Measurements from ENCODE around the gene TTC34. TPM values are rescaled to one million over a fixed set of nuclear protein-coding genes. Genes with fewer than 3 reads are reported as not detected.
A peak's percentile ranks its signal among the peaks of the same experiment; 100 is the strongest.
"Not testable (repeated sequence)": the region's sequence is repeated elsewhere in the genome, so short reads cannot be mapped to it uniquely, and the experiment has no call there.

TTC34 gene
- total and polyA plus RNA-seq, 10 of the 15 experiments (the other 5 are each of a cell fraction or from before 2014, with no cell fraction given): 0.03 to 0.49 (median 0.05) TPM; not detected in 2

DNA sequence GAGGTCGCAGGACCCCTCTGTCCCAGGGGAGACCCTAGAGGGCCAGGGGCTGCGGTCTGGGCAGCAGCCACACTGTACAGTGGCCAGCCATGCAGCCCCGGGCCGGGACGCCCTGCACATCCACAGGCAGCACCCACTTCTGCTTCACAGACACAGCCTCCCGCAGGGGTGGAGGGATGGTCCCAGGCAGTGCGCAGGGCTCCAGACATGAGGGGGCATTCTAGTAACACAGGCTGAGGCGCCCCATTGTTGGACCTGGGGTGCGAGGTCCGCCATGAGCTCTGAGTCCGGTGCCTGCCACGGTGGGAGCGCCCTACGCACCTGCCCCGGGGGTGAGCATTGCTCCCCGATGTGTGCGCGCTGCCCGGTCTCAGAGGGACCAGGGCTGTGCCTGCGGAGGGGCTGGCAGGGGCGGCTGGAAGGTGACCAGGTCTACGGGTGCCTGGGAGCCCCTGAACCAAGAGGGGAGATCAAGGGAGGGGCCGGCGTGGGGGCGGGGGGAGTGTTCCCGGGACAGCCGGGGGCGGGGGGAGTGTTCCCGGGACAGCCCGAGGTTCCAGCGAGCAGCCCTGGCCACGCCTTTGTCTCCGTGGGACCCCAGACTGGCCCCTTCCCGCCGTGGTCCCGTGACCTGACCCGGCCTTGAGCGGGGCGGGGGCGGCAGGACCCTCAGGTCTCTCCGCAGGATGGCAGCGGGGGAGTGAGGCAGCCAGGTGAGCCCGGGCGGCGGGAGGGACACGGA, 173.1 kb downstream of the TTC34 start:
- intact Hi-C loops (cut with micrococcal nuclease; ENCODE audit: unreplicated experiment): no loop called here
- FAIRE-seq: no peak
- Histone ChIP-seq H3K27me3 (replicated peaks in 1 of 2; ENCODE audit: control insufficient read depth in 2 of 2, insufficient read depth in 2 of 2, low read length in 1 of 2) (peaks cover 0 to 4% of the 10 kb centered on the region in 2 experiments; a peak in 3 of 4 replicates), H3K9me3 (replicated peaks; ENCODE audit: control insufficient read depth, insufficient read depth, low read length) (no peaks in the 10 kb centered on the region; the same call in 2 of the 3 replicates), H3K27ac (ENCODE audit: control insufficient read depth, insufficient read depth) (no peak overlapping the region), H3K36me3 (ENCODE audit: control insufficient read depth in 2 of 2, insufficient read depth in 2 of 2, low read length in 1 of 2) (no peaks in the 10 kb centered on the region), H4K20me1 (ENCODE audit: control insufficient read depth, insufficient read depth) (no peaks in the 10 kb centered on the region), H3K4me1 (ENCODE audit: control insufficient read depth, insufficient read depth, low read length) (no peaks in the 10 kb centered on the region), H3K9ac (ENCODE audit: control insufficient read depth, insufficient read depth, low read length) (no peak overlapping the region), H3K4me3 (no peak overlapping the region), H3K79me2 (ENCODE audit: control insufficient read depth, insufficient read depth, low read length) (no peaks in the 10 kb centered on the region), H3K4me2 (ENCODE audit: control insufficient read depth, insufficient read depth) (no peak overlapping the region), H2AFZ (ENCODE audit: control insufficient read depth, low read depth, low read length) (no peak overlapping the region)
- CTCF ChIA-PET: no interaction called here
- SMC1A ChIA-PET (ENCODE audit: uncharacterized antibody, unreplicated experiment): no interaction called here
- WGBS (ENCODE audit: insufficient coverage, insufficient replicate concordance, low lambda C conversion rate, missing lambda C conversion rate): 20% methylated on average over 35 of the region's 46 CpGs
- in situ Hi-C loops (cut with MboI): no loop called here
- TF ChIP-seq CHD2 (IDR thresholded peaks at IDR 0.05; ENCODE audit: borderline replicate concordance, low read depth, low read length) (no peak), SUZ12 (IDR thresholded peaks at IDR 0.05; ENCODE audit: unreplicated experiment) (peak; percentile 38), MEF2A (IDR thresholded peaks at IDR 0.05; ENCODE audit: insufficient read depth, low read depth, low read length) (no peak), EGR1 (IDR thresholded peaks at IDR 0.05; ENCODE audit: borderline replicate concordance in 1 of 2, low read depth in 2 of 2, low read length in 2 of 2) (no peak), EP300 (IDR thresholded peaks at IDR 0.05; ENCODE audit: borderline replicate concordance in 1 of 2, control insufficient read depth in 1 of 2, low read depth in 2 of 2, low read length in 2 of 2) (no peak)
- POLR2A ChIA-PET: no interaction called here
- DNase-seq (ENCODE audit: low read depth, low spot score): no peak
- RAD21 ChIA-PET (ENCODE audit: unreplicated experiment): no interaction called here
- BruUV-seq (replicated peaks): no TSS peak
- ATAC-seq: no peak

DNA sequence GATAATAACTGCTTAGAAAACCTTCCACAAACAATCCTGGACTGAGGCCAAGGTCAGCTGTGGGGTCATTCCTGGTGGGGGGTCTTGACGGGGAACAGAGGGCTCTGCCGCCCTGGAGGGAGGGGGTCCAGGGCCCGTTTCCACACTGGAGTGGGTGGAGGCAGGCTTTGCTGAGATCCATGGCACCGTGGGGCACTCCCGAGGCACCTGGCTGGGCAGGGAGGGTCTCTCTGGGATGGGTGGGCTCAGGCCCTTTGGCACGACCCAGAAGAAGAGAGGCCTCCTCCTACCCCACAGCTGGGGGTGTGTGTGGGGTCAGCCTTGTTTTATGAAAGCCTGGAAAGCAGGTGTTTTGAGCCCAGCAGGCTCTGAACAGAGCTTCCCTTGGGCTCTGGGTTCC, 173.7 kb downstream of the TTC34 start:
- BruUV-seq (replicated peaks): no TSS peak

DNA sequence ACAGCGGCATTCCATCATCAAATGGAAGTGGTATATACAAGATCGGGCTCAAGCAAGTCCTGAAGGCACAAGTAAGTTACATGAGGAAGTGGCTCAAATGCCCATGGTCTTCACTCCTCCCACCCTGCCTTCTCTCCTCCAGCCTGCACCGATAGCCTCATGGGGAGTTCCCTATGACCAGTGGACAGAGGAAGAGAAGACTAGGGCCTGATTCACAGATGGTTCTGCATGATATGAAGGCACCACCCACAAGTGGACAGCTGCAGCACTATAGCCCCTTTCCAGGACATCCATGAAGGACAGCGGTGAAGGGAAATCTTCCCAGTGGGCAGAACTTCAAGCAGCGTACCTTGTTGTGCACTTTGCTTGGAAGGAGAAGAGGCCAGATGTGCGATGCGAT, 175.7 kb downstream of the TTC34 start:
- POLR2A ChIA-PET; H3K9ac ChIP-seq (ENCODE audit: control insufficient read depth, insufficient read depth, low read length); H4K20me1 ChIP-seq (ENCODE audit: control insufficient read depth, insufficient read depth); intact Hi-C loops (cut with micrococcal nuclease; ENCODE audit: unreplicated experiment); SMC1A ChIA-PET (ENCODE audit: uncharacterized antibody, unreplicated experiment); DNase-seq (ENCODE audit: low read depth, low spot score); H2AFZ ChIP-seq (ENCODE audit: control insufficient read depth, low read depth, low read length); H3K36me3 ChIP-seq (ENCODE audit: control insufficient read depth in 2 of 2, insufficient read depth in 2 of 2, low read length in 1 of 2); in situ Hi-C loops (cut with MboI); BruUV-seq (replicated peaks); H3K9me3 ChIP-seq (replicated peaks; ENCODE audit: control insufficient read depth, insufficient read depth, low read length); H3K79me2 ChIP-seq (ENCODE audit: control insufficient read depth, insufficient read depth, low read length); RAD21 ChIA-PET (ENCODE audit: unreplicated experiment); H3K4me2 ChIP-seq (ENCODE audit: control insufficient read depth, insufficient read depth); ATAC-seq; H3K4me1 ChIP-seq (ENCODE audit: control insufficient read depth, insufficient read depth, low read length); FAIRE-seq; CTCF ChIA-PET; H3K27me3 ChIP-seq (replicated peaks in 1 of 2; ENCODE audit: control insufficient read depth in 2 of 2, insufficient read depth in 2 of 2, low read length in 1 of 2); H3K27ac ChIP-seq (ENCODE audit: control insufficient read depth, insufficient read depth); H3K4me3 ChIP-seq: not testable (repeated sequence)
- 32% methylated on average over 7 of the region's 7 CpGs for WGBS (ENCODE audit: insufficient coverage, insufficient replicate concordance, low lambda C conversion rate, missing lambda C conversion rate)

More for the DNA sequence above, 173.7 kb downstream of the TTC34 start:
- TF ChIP-seq, protein P1, sequence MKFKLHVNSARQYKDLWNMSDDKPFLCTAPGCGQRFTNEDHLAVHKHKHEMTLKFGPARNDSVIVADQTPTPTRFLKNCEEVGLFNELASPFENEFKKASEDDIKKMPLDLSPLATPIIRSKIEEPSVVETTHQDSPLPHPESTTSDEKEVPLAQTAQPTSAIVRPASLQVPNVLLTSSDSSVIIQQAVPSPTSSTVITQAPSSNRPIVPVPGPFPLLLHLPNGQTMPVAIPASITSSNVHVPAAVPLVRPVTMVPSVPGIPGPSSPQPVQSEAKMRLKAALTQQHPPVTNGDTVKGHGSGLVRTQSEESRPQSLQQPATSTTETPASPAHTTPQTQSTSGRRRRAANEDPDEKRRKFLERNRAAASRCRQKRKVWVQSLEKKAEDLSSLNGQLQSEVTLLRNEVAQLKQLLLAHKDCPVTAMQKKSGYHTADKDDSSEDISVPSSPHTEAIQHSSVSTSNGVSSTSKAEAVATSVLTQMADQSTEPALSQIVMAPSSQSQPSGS (IDR thresholded peaks at IDR 0.05; ENCODE audit: low read length): no peak
- TF ChIP-seq JUND (IDR thresholded peaks at IDR 0.05; ENCODE audit: low read depth, low read length) (no peak), KAT2A (conservative IDR thresholded peaks at IDR 0.05; ENCODE audit: control insufficient read depth, low read depth, low read length) (no peak), ZNF217 (IDR thresholded peaks at IDR 0.05) (no peak)
- Histone ChIP-seq H3K4me1 (ENCODE audit: control insufficient read depth, insufficient read depth, low read length) (no peaks in the 10 kb centered on the region), H3K9ac (ENCODE audit: control insufficient read depth, insufficient read depth, low read length) (no peak overlapping the region), H3K4me2 (ENCODE audit: control insufficient read depth, insufficient read depth) (no peak overlapping the region), H3K27me3 (replicated peaks in 1 of 2; ENCODE audit: control insufficient read depth in 2 of 2, insufficient read depth in 2 of 2, low read length in 1 of 2) (peaks cover 0 to 4% of the 10 kb centered on the region in 2 experiments; a peak in 3 of 4 replicates), H3K36me3 (ENCODE audit: control insufficient read depth in 2 of 2, insufficient read depth in 2 of 2, low read length in 1 of 2) (no peaks in the 10 kb centered on the region), H3K4me3 (no peak overlapping the region), H4K20me1 (ENCODE audit: control insufficient read depth, insufficient read depth) (no peaks in the 10 kb centered on the region), H2AFZ (ENCODE audit: control insufficient read depth, low read depth, low read length) (no peak overlapping the region), H3K9me3 (replicated peaks; ENCODE audit: control insufficient read depth, insufficient read depth, low read length) (no peaks in the 10 kb centered on the region; the same call in 2 of the 3 replicates), H3K27ac (ENCODE audit: control insufficient read depth, insufficient read depth) (no peak overlapping the region), H3K79me2 (ENCODE audit: control insufficient read depth, insufficient read depth, low read length) (no peaks in the 10 kb centered on the region)
- ATAC-seq: no peak
- ChIA-PET SMC1A (ENCODE audit: uncharacterized antibody, unreplicated experiment) (no interaction called here), RAD21 (ENCODE audit: unreplicated experiment) (no interaction called here), POLR2A (no interaction called here), CTCF (no interaction called here)
- no peak for DNase-seq (ENCODE audit: low read depth, low spot score)
- no peak for FAIRE-seq
- intact Hi-C loops (cut with micrococcal nuclease; ENCODE audit: unreplicated experiment) (no loop called here), in situ Hi-C loops (cut with MboI) (no loop called here)
- 16% methylated on average over 6 of the region's 6 CpGs for WGBS (ENCODE audit: insufficient coverage, insufficient replicate concordance, low lambda C conversion rate, missing lambda C conversion rate)

Measured in GM12878 (cell line).